ENCODE data around the gene CEP95. TPM values are rescaled to one million over a fixed set of nuclear protein-coding genes. Genes with fewer than 3 reads are reported as not detected.

CEP95 gene
- total RNA-seq, 1 experiment from 2014 or later: 77.0 TPM

DNA sequence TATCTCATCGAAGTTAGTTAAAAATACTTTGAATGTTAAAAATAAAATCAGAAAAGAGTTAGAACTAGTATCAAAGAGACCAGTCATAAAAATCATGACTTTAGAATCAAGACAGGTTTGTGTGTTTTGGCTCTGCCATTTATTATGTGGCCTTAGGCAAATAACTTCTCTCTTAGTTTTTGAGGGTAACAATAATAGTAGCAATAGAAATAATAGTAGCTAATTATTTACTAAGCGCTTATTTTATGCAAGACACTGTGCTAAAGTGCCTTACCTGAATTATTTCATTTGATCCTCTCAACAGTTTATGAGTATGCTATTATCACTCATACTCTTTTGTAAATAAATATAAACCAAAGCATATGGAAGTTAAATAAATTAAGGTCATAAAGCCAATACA lies 78.4 kb downstream of the CEP95 start:
- Histone ChIP-seq H3K4me3 (replicated peaks in 1 of 2; ENCODE audit: low read depth in 1 of 2, low read length in 2 of 2) (no peak overlapping the region), H3K36me3 (ENCODE audit: control insufficient read depth in 1 of 2, insufficient read depth in 2 of 2, low read length in 2 of 2) (peaks cover 58 to 64% of the 10 kb centered on the region in 2 experiments), H3K9me3 (ENCODE audit: control insufficient read depth in 1 of 2, insufficient read depth in 1 of 2, low read depth in 1 of 2, low read length in 2 of 2) (no peaks in the 10 kb centered on the region), H3K9ac (ENCODE audit: low read length) (no peak overlapping the region), H3K27me3 (ENCODE audit: insufficient read depth, low read length) (no peaks in the 10 kb centered on the region), H2AFZ (ENCODE audit: low read depth, low read length, poor library complexity, severe bottlenecking) (no peak overlapping the region), H3K27ac (ENCODE audit: low read depth, low read length) (no peak overlapping the region), H4K20me1 (ENCODE audit: insufficient read depth) (peaks cover 30% of the 10 kb centered on the region; the same call in 1 of the 2 replicates), H3K4me1 (ENCODE audit: control insufficient read depth in 1 of 2, insufficient read depth in 2 of 2, low read length in 2 of 2) (no peaks in the 10 kb centered on the region), H3K79me2 (ENCODE audit: insufficient read depth, low read length) (peaks cover 74% of the 10 kb centered on the region), H3K9me2 (ENCODE audit: insufficient read depth) (no peaks in the 10 kb centered on the region), H3K4me2 (ENCODE audit: low read length) (no peak overlapping the region)
- DNase-seq (ENCODE audit: low read depth, low spot score) (no peak), ATAC-seq (no peak)
- intact Hi-C loops (cut with micrococcal nuclease): no loop called here
- no TSS peak for BruUV-seq (replicated peaks)
- no peak for TF ChIP-seq TCF7L2 (IDR thresholded peaks at IDR 0.05; ENCODE audit: borderline replicate concordance, extremely low read depth, insufficient read depth, insufficient read length)
- TF ChIP-seq, protein P1, sequence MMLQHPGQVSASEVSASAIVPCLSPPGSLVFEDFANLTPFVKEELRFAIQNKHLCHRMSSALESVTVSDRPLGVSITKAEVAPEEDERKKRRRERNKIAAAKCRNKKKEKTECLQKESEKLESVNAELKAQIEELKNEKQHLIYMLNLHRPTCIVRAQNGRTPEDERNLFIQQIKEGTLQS (IDR thresholded peaks at IDR 0.05): no peak
- no peak for TF ChIP-seq SRF (IDR thresholded peaks at IDR 0.05; ENCODE audit: low read depth)
- TF ChIP-seq YY1 (IDR thresholded peaks at IDR 0.05; ENCODE audit: extremely low read depth, insufficient replicate concordance, low read depth, low read length): no peak
- TF ChIP-seq EZH2 (IDR thresholded peaks at IDR 0.05): no peak
- TF ChIP-seq POLR2AphosphoS5 (IDR thresholded peaks at IDR 0.05; ENCODE audit: low read depth, low read length): no peak
- TF ChIP-seq SP1 (IDR thresholded peaks at IDR 0.05; ENCODE audit: low read depth): no peak
- TF ChIP-seq EGR1 (IDR thresholded peaks at IDR 0.05; ENCODE audit: low read depth): no peak
- TF ChIP-seq JUND (IDR thresholded peaks at IDR 0.05): no peak
- TF ChIP-seq, protein P2, sequence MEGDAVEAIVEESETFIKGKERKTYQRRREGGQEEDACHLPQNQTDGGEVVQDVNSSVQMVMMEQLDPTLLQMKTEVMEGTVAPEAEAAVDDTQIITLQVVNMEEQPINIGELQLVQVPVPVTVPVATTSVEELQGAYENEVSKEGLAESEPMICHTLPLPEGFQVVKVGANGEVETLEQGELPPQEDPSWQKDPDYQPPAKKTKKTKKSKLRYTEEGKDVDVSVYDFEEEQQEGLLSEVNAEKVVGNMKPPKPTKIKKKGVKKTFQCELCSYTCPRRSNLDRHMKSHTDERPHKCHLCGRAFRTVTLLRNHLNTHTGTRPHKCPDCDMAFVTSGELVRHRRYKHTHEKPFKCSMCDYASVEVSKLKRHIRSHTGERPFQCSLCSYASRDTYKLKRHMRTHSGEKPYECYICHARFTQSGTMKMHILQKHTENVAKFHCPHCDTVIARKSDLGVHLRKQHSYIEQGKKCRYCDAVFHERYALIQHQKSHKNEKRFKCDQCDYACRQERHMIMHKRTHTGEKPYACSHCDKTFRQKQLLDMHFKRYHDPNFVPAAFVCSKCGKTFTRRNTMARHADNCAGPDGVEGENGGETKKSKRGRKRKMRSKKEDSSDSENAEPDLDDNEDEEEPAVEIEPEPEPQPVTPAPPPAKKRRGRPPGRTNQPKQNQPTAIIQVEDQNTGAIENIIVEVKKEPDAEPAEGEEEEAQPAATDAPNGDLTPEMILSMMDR (IDR thresholded peaks at IDR 0.05 in 2 of 3, conservative IDR thresholded peaks at IDR 0.05 in 1 of 3; ENCODE audit: borderline replicate concordance in 1 of 3, insufficient read depth in 1 of 3, low read depth in 2 of 3, low read length in 2 of 3): no peak
- TF ChIP-seq ZFX (IDR thresholded peaks at IDR 0.05): no peak
- no peak for TF ChIP-seq CEBPB (IDR thresholded peaks at IDR 0.05; ENCODE audit: low read depth)
- TF ChIP-seq, protein P3, sequence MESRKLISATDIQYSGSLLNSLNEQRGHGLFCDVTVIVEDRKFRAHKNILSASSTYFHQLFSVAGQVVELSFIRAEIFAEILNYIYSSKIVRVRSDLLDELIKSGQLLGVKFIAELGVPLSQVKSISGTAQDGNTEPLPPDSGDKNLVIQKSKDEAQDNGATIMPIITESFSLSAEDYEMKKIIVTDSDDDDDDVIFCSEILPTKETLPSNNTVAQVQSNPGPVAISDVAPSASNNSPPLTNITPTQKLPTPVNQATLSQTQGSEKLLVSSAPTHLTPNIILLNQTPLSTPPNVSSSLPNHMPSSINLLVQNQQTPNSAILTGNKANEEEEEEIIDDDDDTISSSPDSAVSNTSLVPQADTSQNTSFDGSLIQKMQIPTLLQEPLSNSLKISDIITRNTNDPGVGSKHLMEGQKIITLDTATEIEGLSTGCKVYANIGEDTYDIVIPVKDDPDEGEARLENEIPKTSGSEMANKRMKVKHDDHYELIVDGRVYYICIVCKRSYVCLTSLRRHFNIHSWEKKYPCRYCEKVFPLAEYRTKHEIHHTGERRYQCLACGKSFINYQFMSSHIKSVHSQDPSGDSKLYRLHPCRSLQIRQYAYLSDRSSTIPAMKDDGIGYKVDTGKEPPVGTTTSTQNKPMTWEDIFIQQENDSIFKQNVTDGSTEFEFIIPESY (IDR thresholded peaks at IDR 0.05; ENCODE audit: extremely low read depth, insufficient replicate concordance, low read length): no peak
- no peak for TF ChIP-seq REST (IDR thresholded peaks at IDR 0.05; ENCODE audit: low read depth)
- ChIA-PET CTCF (no interaction called here), RAD21 (ENCODE audit: low non-redundant PET in 1 of 2, low total read pairs in 2 of 2, uncharacterized antibody in 2 of 2, unreplicated experiment in 2 of 2) (no interaction called here), POLR2A (no interaction called here)

Measured in HCT116 (cell line).